ENCODE results near the gene ABCA2. TPM values are rescaled to one million over a fixed set of nuclear protein-coding genes. Genes with fewer than 3 reads are reported as not detected.

Gene ABCA2
- total RNA-seq, 4 donors from 2014 or later, result 136 to 291 (median 196) TPM

GRCh38 chr9:137066096-137066861 lies 38.2 kb upstream of the ABCA2 start:
- H3K4me3 ChIP-seq, result no peak overlapping the region
- peaks cover 0 to 41% (median 17%) of the 10 kb centered on the region in 4 donors for H3K4me1 ChIP-seq
- peaks cover 0 to 8% of the 10 kb centered on the region in 2 donors for H3K27me3 ChIP-seq
- H3K36me3 ChIP-seq, result no peaks in the 10 kb centered on the region
- TF ChIP-seq POLR2A (IDR thresholded peaks at IDR 0.05) (no peak), EP300 (IDR thresholded peaks at IDR 0.05) (no peak), CTCF (IDR thresholded peaks at IDR 0.05) (no peak)
- no peaks in the 10 kb centered on the region for H3K9me3 ChIP-seq
- DNase-seq (ENCODE audit: low spot score in 2 of 2), result no peak
- 78 to 88% methylated on average over 10 to 13 of the region's 26 CpGs for WGBS, 2 donors
- no peak overlapping the region for H3K27ac ChIP-seq

DNA sequence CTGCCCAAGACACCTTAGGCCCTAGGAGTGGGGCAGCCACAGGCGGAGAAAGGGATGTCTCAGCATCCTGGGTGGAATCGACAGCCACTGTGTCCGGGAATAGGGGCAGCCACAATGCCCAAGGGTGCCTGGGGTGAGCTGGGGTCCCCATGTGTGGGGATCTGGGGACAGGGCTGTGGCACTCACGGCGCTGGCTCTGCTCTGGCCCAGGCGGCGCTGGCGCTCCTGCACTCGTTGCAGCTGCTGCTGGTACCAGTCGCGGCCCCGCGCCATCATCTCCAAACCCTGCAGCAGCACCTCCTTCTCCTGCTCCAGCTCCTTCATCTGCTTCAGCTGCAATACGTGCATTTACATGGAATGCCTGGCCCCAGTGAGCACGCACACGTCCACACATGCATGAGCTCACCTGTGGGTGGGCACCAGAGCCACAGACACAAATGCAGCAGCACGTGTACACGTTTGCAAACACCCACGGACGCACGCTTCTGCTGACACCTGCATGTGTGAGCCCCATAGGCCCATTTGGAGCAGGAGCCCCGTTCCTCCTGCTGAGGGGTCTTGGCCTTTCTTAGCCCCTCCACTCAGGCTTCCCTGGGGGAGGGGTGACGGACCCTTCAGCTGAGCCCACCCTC lies 37.4 kb upstream of the ABCA2 start:
- peaks cover 0 to 33% (median 9%) of the 10 kb centered on the region in 4 donors for H3K4me1 ChIP-seq
- TF ChIP-seq EP300 (IDR thresholded peaks at IDR 0.05) (no peak), POLR2A (IDR thresholded peaks at IDR 0.05) (no peak), CTCF (IDR thresholded peaks at IDR 0.05) (no peak)
- H3K27ac ChIP-seq, result no peak overlapping the region
- H3K9me3 ChIP-seq, result no peaks in the 10 kb centered on the region
- H3K36me3 ChIP-seq, result no peaks in the 10 kb centered on the region
- no peak overlapping the region for H3K4me3 ChIP-seq
- peaks cover 0 to 8% of the 10 kb centered on the region in 2 donors for H3K27me3 ChIP-seq
- 86 to 88% methylated on average over 21 to 23 of the region's 23 CpGs for WGBS, 2 donors
- no peak for DNase-seq (ENCODE audit: low spot score in 2 of 2)

DNA sequence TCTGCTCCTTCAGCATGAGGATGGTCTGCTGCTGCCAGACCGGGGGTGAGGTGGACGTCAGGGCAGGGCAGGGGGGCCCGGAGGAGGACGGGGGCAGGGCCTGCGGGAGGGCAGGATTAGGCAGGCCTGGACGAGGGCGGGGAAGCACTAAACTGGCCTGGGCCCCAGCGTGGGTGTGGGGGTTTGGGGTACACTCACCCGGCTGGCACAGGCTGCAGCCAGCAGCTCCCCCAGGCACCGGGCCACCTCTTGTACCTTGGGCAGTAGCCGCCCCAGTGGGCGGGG lies 36.8 kb upstream of the ABCA2 start:
- no peaks in the 10 kb centered on the region for H3K9me3 ChIP-seq
- peaks cover 0 to 8% of the 10 kb centered on the region in 2 donors for H3K27me3 ChIP-seq
- H3K36me3 ChIP-seq, result no peaks in the 10 kb centered on the region
- H3K27ac ChIP-seq, result no peak overlapping the region
- 79 to 81% methylated on average over 12 of the region's 12 CpGs for WGBS, 2 donors
- peaks cover 0 to 28% (median 9%) of the 10 kb centered on the region in 4 donors for H3K4me1 ChIP-seq
- no peak for DNase-seq (ENCODE audit: low spot score in 2 of 2)
- no peak for TF ChIP-seq POLR2A (IDR thresholded peaks at IDR 0.05)
- TF ChIP-seq CTCF (IDR thresholded peaks at IDR 0.05), result no peak
- TF ChIP-seq EP300 (IDR thresholded peaks at IDR 0.05), result no peak
- no peak overlapping the region for H3K4me3 ChIP-seq

- peak in 1 of 2 donors; percentile 54 for DNase-seq (ENCODE audit: low spot score in 2 of 2)
- Histone ChIP-seq H3K36me3 (no peaks in the 10 kb centered on the region), H3K27me3 (peaks cover 0 to 4% of the 10 kb centered on the region in 2 donors), H3K27ac (peak overlapping the region in 2 of 4 donors; percentile 36 to 48), H3K4me3 (no peak overlapping the region), H3K4me1 (peaks cover 0 to 23% (median 8%) of the 10 kb centered on the region in 4 donors), H3K9me3 (no peaks in the 10 kb centered on the region)
- WGBS, 2 donors, result 41 to 45% methylated on average over 48 to 52 of the region's 55 CpGs
- TF ChIP-seq POLR2A (IDR thresholded peaks at IDR 0.05) (no peak), EP300 (IDR thresholded peaks at IDR 0.05) (peak in 1 of 2 donors; percentile 26), CTCF (IDR thresholded peaks at IDR 0.05) (peak; percentile 91 to 99 (median 98))
Measured at GRCh38 chr9:137064027-137064879, 36.2 kb upstream of the ABCA2 start.
